ENCODE results near the gene MBTPS1. TPM values are rescaled to one million over a fixed set of nuclear protein-coding genes. Genes with fewer than 3 reads are reported as not detected.

MBTPS1 gene
- total RNA-seq, 6 experiments from 2014 or later, result 34.5 to 45.6 (median 40.1) TPM

GRCh38 chr16:84063980-84064379 lies 52.8 kb downstream of the MBTPS1 start:
- no peak overlapping the region for H3K4me3 ChIP-seq
- H3K27ac ChIP-seq, result no peak overlapping the region
- intact Hi-C loops (cut with DNase I), result loop anchor here (5.0 to 10.0 kb wide), 2 partner anchors 99 to 147 kb away; partner anchors contain the start of gene NECAB2 (in 1 of the 2)
- no peaks in the 10 kb centered on the region for H3K4me1 ChIP-seq
- H3K27me3 ChIP-seq, result no peaks in the 10 kb centered on the region
- H3K9me3 ChIP-seq, result no peaks in the 10 kb centered on the region
- H3K36me3 ChIP-seq, result peaks cover 5 to 98% (median 43%) of the 10 kb centered on the region in 4 donors
- ATAC-seq, result no peak
- DNase-seq, result no peak
- no peak for TF ChIP-seq CTCF (IDR thresholded peaks at IDR 0.05)
- no peak for TF ChIP-seq POLR2A (IDR thresholded peaks at IDR 0.05)
- 93% methylated on average over 4 of the region's 4 CpGs for WGBS (ENCODE audit: insufficient coverage, low coverage, low lambda C conversion rate, missing lambda C conversion rate)

- TF ChIP-seq CTCF (IDR thresholded peaks at IDR 0.05), result peak; percentile 63 to 91 (median 82)
- no peak for TF ChIP-seq POLR2A (IDR thresholded peaks at IDR 0.05)
- WGBS (ENCODE audit: insufficient coverage, low coverage, low lambda C conversion rate, missing lambda C conversion rate), result 43% methylated on average over 17 of the region's 25 CpGs
- Histone ChIP-seq H3K4me3 (no peak overlapping the region), H3K9me3 (no peaks in the 10 kb centered on the region), H3K27me3 (no peaks in the 10 kb centered on the region), H3K27ac (no peak overlapping the region), H3K4me1 (no peaks in the 10 kb centered on the region), H3K36me3 (peaks cover 0 to 98% (median 40%) of the 10 kb centered on the region in 4 donors)
- DNase-seq (peak; percentile 63 to 70 (median 70)), ATAC-seq (peak; percentile 82 to 90 (median 88))
- intact Hi-C loops (cut with DNase I), result loop anchor here (5.0 to 10.0 kb wide), 2 partner anchors 98 to 146 kb away; partner anchors contain the start of gene NECAB2 (in 1 of the 2)
These were observed 53.8 kb downstream of the MBTPS1 start for GRCh38 chr16:84062734-84063640.

GRCh38 chr16:84061236-84061819 lies 55.4 kb downstream of the MBTPS1 start:
- no peaks in the 10 kb centered on the region for H3K27me3 ChIP-seq
- H3K36me3 ChIP-seq, result peaks cover 5 to 98% (median 32%) of the 10 kb centered on the region in 4 donors
- ATAC-seq, result no peak
- no peaks in the 10 kb centered on the region for H3K9me3 ChIP-seq
- intact Hi-C loops (cut with DNase I), result loop anchor here (5.0 to 10.0 kb wide), 2 partner anchors 97 to 144 kb away; partner anchors contain the start of gene NECAB2 (in 1 of the 2)
- WGBS (ENCODE audit: insufficient coverage, low coverage, low lambda C conversion rate, missing lambda C conversion rate), result 100% methylated on average over 2 of the region's 7 CpGs
- H3K4me1 ChIP-seq, result no peaks in the 10 kb centered on the region
- no peak overlapping the region for H3K4me3 ChIP-seq
- peak in 2 of 3 donors; percentile 29 to 33 for DNase-seq
- TF ChIP-seq CTCF (IDR thresholded peaks at IDR 0.05) (no peak), POLR2A (IDR thresholded peaks at IDR 0.05) (no peak)
- H3K27ac ChIP-seq, result no peak overlapping the region

GRCh38 chr16:84059946-84060901 lies 56.5 kb downstream of the MBTPS1 start:
- 92% methylated on average over 6 of the region's 28 CpGs for WGBS (ENCODE audit: insufficient coverage, low coverage, low lambda C conversion rate, missing lambda C conversion rate)
- ATAC-seq, result no peak

More at GRCh38 chr16:84059946-84060901, 56.5 kb downstream of the MBTPS1 start:
- Histone ChIP-seq H3K36me3 (peaks cover 5 to 98% (median 33%) of the 10 kb centered on the region in 4 donors), H3K27me3 (no peaks in the 10 kb centered on the region), H3K9me3 (no peaks in the 10 kb centered on the region), H3K4me1 (no peaks in the 10 kb centered on the region), H3K4me3 (no peak overlapping the region), H3K27ac (no peak overlapping the region)
- no peak for DNase-seq
- intact Hi-C loops (cut with DNase I), result loop anchor here (5.0 to 10.0 kb wide), 2 partner anchors 95 to 143 kb away; partner anchors contain the start of gene NECAB2 (in 1 of the 2)
- no peak for TF ChIP-seq CTCF (IDR thresholded peaks at IDR 0.05)
- TF ChIP-seq POLR2A (IDR thresholded peaks at IDR 0.05), result no peak
